Muscle of arm (tissue), 12 donors: Measurements from ENCODE around the gene SH3BP4. TPM values are rescaled to one million over a fixed set of nuclear protein-coding genes. Genes with fewer than 3 reads are reported as not detected.

ENCODE experiments used
- DNase-seq: peaks from one replicate; pipeline ENCODE4 v3.0.0-alpha.2; 2013
- polyA plus RNA-seq, 12 donors: library from polyadenylated mRNA; unstranded; fragments of 120-200 nt; gene quantifications; one replicate each; pipeline ENCODE4 v1.2.1, GENCODE V29; 2013; ENCODE audit not compliant: insufficient read length in 12 of 12

Gene SH3BP4
- polyA plus RNA-seq, 12 donors = 14.7 to 34.0 (median 17.1) TPM; not detected in 1

DNA sequence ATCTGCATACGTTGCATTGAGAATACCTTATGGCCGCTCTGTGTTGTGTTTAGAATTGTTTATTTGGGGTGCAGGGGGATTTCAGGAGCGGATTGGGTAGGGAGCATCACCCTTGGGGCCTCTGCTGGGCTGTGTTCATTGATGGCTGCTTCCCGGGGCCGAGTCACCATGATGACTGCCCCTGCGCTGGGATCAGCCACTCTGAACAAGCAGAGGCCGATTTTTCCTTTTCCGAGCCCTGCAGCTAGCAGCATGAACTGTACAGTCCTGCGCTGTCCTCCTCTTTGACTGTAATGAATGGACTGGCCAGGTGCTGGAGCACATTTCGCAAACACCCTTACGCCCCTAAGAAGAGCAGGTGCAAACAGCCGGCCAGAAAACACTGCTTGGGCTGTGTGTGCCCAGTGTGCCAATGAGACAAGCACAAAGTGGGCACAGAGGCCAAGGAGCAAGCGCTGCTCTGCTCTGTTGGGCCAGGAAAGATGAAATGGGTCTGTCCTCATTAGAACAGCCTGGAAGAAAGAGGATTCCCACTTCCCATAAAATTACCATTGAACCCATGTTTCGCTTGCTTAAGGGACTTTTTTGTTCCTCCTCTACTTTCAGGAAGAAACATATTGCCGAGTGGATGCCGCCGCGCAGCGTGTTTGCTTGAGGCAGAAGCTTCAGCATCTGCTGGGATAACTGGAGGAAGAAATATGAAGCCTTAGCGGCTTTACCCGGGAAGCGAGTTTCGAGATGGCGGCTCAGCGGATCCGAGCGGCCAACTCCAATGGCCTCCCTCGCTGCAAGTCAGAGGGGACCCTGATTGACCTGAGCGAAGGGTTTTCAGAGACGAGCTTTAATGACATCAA, 82.7 kb downstream of the SH3BP4 start:
- DNase-seq = no peak

DNA sequence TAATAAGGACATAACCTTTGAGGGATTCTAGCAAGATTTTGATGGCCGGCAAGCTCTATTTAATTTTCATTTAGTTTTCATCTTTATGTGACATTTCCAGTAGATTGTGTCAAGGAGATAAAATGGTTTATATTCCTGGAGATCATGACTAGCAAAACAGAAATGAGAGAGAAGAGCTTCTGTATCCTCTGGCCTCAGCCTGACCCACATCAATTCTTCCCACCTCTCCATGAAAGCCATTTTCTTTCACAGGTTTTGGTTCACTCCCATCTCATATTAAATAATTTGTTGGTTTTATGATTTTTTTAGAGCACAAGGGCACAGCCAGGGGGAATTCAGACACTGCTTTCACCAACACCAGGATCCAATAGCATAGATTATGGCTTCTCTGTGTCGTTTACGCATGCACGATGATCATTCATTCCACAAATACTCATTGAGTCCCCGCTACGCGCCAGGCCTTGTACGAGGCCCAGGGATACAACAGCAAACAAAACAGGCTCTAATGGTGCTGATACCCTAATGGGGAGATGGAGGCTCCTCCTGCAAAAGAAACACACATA, 85.9 kb downstream of the SH3BP4 start:
- no peak for DNase-seq

DNA sequence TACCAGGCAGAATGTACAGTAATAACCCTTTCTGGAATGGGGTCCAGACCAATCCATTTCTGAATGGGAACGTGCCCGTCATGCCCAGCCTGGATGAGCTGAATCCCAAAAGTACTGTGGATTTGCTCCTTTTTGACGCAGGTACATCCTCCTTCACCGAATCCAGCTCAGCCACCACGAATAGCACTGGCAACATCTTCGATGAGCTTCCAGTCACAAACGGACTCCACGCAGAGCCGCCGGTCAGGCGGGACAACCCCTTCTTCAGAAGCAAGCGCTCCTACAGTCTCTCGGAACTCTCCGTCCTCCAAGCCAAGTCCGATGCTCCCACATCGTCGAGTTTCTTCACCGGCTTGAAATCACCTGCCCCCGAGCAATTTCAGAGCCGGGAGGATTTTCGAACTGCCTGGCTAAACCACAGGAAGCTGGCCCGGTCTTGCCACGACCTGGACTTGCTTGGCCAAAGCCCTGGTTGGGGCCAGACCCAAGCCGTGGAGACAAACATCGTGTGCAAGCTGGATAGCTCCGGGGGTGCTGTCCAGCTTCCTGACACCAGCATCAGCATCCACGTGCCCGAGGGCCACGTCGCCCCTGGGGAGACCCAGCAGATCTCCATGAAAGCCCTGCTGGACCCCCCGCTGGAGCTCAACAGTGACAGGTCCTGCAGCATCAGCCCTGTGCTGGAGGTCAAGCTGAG, 89.6 kb downstream of the SH3BP4 start:
- no peak for DNase-seq

DNA sequence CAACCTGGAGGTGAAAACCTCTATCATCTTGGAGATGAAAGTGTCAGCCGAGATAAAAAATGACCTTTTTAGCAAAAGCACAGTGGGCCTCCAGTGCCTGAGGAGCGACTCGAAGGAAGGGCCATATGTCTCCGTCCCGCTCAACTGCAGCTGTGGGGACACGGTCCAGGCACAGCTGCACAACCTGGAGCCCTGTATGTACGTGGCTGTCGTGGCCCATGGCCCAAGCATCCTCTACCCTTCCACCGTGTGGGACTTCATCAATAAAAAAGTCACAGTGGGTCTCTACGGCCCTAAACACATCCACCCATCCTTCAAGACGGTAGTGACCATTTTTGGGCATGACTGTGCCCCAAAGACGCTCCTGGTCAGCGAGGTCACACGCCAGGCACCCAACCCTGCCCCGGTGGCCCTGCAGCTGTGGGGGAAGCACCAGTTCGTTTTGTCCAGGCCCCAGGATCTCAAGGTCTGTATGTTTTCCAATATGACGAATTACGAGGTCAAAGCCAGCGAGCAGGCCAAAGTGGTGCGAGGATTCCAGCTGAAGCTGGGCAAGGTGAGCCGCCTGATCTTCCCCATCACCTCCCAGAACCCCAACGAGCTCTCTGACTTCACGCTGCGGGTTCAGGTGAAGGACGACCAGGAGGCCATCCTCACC, 90.2 kb downstream of the SH3BP4 start:
- DNase-seq = no peak

DNA sequence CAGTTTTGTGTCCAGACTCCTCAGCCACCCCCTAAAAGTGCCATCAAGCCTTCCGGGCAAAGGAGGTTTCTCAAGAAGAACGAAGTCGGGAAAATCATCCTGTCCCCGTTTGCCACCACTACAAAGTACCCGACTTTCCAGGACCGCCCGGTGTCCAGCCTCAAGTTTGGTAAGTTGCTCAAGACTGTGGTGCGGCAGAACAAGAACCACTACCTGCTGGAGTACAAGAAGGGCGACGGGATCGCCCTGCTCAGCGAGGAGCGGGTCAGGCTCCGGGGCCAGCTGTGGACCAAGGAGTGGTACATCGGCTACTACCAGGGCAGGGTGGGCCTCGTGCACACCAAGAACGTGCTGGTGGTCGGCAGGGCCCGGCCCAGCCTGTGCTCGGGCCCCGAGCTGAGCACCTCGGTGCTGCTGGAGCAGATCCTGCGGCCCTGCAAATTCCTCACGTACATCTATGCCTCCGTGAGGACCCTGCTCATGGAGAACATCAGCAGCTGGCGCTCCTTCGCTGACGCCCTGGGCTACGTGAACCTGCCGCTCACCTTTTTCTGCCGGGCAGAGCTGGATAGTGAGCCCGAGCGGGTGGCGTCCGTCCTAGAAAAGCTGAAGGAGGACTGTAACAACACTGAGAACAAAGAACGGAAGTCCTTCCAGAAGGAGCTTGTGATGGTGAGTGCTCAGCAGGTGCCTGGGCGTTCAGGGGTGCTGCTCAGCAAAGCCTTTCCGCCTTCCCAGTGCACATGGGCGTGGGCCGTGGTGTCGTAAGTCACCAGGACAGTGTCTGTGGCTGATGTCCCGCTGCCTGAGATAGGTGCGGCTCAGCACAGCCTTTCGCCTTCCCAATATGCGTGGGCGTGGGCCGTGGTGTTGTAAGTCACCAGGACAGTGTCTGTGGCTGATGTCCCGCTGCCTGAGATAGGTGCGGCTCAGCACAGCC, 91.0 kb downstream of the SH3BP4 start:
- DNase-seq = no peak

DNA sequence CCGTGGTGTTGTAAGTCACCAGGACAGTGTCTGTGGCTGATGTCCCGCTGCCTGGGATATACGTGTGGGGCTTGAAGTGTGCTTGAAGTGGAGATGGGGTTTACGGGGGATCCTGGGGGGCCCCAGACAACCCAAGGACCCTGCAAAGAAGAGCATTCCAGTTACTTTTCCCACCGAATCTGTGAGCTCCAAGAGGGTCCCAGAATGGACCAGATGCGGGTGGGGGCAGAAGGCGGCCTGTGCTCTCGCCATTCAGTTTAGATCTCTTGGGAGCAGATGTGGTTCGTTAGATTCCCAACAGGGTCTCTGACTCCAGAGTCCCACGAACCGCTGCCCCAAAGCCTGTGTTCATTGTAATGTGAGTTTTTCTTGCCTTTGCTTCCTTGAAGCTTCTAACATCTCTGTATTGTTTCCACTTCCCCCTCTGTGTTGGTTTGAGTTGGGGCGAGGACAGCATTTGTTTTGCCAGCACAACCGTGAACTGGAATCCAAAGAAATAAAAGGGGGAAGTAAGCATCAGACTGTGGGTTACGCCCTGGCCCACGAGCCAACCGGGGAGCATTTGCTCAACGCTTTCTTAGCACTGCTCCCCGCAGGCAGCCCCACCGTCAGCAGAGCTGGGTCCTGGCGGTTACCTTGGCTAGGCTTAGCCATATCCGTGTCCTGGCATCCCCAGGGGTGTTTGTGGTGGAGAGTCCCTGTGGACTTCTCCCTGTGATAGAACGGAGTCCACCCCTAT, 92.1 kb downstream of the SH3BP4 start:
- no peak for DNase-seq

DNA sequence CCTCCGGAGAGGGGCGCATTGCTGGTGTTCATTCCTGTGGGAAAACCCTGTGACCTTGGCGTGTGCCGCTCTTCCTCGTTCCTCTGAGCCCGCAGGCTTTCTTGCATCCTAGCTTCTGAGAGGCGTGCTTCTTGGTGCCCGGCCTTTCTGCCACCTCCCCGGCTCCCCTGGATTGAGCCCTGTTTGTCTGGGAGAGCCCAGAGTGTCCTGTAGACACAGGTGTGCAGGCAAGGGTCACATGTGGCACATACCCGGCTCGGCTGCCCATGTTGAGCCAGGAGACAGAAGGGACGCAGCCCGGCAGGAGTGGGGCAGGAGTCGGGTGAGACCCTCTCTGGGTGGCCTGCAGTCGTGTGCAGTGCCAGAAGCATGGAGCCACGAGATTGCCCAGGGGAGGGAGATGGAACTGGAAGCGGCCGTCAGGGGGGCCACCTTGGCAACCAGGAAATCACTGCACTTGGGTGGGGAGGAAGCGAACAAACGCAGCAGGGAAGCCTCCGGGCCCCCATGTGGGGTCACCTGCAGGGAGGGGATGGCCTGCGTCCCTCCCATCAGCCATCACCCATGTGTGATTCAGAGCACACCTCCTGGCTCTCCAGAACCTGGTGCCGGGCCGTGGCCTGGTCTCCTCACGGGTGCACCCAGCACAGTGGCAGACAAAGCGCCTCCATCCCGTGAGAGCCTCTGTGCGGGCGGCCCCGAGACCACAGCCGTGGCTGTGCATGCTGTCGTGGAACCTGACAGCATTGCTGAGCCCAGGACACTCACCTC, 92.9 kb downstream of the SH3BP4 start:
- DNase-seq = no peak

DNA sequence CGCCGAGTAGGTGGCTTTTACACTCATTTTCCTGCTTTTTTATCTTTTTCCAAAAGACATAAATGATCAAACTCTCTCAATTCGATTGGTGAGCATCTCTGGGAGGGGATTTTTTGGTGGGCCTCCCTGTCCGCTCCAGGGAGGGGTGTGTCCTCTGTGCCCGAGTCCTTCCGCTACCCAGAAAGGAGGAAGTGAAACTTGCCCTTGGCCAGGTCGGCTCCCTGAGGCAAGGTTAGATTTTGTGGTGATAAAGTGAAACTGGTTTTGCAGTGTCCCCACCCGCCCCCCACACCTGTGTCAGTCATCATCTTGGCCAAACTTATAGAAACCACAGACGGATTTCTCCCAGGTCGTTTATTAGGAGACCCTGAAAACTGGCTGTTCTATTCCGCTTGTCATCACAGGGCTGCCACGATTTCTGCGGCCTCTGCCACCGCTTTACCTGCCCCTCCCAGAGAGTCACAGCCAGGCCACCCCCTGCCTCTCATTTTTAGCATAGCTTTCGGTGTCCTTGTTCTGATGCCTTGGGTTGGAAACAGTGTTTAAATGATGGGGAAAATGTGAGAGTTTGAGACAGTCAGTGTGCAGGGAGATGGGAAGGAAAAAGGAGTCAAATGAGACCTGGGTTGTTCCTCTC, 93.6 kb downstream of the SH3BP4 start:
- DNase-seq = no peak

DNA sequence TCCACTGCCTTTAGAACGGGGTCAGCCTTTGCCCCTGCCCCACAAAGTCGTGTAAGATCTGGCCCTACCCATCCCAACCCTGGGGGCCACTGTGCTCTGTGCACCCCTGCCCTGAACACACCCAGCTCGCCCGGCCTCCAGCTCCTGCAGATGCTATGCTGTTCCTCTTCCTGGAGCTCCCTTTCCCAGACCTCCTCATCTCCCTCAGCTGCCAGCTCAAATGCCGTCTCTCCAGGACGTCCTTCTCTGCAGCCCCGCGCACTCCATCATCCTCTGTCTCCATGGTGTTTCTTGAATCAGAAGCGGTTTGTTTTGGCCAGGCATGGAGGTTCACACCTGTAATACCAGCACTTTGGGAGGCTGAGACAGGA, 94.1 kb downstream of the SH3BP4 start:
- DNase-seq = no peak

DNA sequence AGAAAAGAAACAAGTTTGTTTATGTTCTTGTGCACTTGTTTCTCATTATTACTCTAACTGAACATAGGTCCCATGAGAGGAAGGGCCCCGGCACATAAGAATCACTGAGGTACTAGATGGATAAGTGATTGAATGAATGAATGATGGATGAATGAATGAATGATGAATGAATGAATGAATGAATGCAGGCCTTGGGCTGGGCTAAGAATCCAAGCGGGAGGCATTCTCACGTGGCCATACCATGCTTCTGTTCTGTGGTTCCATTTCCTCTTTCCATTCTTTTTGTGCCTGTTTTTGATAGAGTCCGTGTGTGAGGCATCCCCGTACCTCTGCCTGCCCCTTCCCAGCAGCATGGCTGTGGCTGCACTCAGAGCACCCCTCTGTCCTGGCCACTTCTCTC, 94.8 kb downstream of the SH3BP4 start:
- DNase-seq = no peak

DNA sequence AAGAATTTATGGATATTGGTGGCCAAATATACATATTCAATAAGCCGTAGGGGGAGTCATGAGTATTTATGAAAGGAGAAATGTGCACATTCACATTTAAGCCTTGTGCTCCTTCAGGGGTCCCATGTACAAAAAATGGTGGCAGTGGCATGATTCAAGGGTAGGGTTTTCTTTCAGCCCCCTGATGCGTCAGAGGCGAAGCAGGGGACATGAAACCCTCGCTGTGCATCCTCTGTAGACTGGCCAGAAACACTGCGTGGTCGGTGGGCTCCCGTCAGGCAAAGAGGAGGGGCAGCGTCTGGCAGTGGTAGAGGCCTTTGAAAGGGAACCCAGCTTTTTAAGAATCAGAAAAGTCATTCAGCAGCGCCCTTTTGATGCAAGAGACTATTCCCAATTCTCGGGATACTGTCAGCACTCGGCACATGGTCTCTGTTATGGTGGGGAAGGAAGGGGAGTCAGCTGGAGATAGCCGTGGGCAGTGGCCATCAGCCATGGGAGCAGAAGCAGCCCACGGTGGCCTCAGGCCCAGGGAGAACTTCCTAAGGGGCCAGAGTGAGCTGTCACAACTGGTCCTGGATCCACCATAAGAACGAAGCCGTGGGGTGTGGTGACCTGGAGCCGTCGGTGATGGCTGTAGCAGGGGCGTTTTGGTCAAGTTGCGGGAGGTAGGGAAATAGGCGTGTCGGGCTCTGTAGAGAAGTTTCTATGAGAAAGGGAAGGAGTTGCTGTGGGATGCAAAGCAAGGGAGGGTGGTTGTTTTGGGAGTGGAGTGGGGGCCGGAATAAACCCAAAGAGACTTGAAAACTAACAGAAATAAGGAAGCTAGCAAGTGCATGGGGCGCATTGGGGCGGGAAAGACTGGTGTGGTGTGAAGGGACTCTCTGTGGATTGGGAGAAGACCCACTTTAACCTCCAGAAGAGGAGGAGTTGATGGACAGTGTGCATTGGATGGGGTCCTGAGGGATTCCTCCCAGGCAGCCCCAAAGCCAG, 95.6 kb downstream of the SH3BP4 start:
- no peak for DNase-seq

DNA sequence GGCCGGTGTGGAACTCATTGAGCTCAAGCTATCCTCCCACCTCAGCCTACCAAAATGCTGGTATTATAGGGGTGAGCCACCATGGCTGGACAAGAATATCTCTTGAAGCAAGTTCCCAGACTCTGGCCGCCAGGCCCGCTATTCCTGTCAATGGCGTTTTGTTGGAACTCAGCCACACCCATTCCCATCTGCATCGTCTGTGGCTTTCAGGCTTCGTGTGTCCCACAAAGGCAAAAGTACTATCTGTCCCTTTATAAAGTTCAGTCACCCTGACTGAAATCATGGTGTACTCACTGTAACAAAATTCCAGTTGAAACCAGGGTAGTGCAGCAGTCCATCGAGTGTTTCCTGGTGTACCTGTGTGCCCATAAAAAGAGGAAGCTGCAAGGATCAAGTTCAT, 96.7 kb downstream of the SH3BP4 start:
- DNase-seq = no peak

DNA sequence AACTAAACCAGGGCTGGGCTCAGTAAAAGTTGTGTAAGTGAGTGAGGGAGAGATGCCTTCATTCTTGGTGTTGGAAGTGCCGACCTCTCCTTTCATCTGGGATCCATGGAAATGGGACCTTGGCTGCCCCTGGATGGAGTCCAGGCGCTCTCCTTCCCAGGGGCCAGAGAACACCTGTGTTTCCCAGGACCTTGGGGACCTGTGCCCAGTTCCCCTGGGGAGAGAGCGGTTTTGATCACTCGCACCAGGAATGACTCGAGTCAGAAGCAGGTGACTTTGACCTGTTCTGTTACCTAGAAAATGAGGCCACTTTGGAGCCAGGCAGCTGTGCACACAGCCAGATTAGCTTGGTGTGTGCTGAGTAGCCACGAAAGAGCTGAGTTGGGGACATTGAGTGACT, 97.3 kb downstream of the SH3BP4 start:
- no peak for DNase-seq

DNA sequence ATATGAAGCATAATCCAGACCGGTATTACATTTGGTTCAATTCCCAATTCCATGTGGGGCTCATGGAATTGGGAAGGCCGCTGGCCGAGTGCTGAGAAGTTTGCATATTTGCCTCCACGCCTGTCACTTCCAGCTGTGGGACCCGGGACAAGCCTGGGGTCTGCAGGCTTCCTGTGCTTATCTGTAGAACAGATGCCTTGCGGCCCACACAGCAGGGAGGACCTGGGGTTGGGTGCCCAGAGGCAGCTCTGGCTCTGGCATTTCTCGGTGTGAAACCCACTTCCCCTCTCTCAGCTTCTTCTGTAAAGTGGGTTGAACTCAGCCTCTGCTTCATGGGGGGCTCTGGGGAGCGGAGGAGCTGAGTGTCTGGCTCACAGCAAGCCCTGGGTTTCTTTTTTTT, 97.9 kb downstream of the SH3BP4 start:
- no peak for DNase-seq

DNA sequence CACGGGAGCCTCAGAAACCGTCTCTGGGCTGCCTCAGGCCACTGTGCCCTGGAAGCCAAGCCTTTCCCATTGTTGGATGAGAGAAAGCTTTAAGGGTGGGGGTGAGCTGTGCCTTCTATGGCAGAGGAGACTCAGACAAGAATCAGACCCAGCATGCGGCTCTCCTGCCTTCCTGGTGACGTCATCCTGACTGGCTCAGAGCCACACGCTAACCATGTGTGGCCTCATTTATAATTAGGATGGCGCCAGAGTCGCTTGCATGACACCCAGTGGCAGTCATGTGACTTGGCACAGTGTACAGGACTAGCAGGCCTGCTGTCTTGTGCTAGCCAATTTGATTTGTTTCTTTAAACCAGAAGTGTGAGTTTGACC, 99.1 kb downstream of the SH3BP4 start:
- DNase-seq = peak; percentile 74

DNA sequence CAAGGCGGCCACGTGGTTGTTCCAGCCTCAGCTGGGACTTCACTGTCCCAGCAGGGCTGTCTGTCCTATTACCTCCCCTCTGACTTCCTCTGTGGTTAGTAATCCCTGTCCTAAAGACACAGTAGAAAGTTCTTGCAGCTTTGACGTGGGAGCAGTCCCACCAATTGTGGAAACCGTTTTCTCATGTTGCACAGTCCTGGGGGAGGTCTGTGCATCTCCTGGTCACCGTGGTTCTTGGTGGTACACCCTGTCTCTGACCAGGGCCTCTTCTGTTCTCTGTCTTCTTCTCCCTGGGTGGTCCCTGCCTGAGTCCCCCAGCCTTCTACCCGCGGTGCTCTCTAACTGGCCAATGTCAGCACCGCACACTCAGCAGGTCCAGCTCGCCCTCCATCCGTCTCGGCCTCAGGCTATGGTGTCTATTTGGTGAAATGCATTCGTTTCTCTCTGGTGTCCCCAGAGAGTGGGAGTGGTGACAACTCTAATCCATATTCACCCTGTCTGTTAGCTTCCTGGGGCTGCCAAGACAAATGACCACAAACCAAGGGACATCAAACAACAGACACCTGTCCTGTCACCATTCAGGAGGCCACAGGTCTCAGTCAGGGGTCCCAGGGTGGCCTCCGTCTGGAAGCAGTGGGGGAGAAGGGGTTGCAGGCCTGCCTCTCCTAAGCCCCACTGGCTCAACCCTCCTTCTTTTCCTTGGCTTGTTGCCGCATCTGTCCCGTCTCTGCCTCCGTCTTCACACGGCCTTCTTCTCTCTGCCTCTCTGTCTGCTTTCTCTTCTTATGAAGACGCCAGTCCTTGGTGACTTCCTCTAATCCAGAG, 99.8 kb downstream of the SH3BP4 start:
- DNase-seq = no peak
